NT2/D1 (cell line): Measurements from ENCODE around the gene MASTL.

Source experiments
- DNase-seq: peaks from one replicate; pipeline ENCODE4 v3.0.0-alpha.2; 2011; ENCODE audit warnings: low read depth, low spot score
- H3K27me3 ChIP-seq: 2 replicates; pipeline ENCODE4 v1.6.0; 2011; ENCODE audit warnings: mild to moderate bottlenecking; ENCODE audit not compliant: insufficient read length, insufficient read depth
- H3K36me3 ChIP-seq: 2 replicates; pipeline ENCODE4 v1.6.1; 2011; ENCODE audit warnings: mild to moderate bottlenecking, low read length, mixed read lengths; ENCODE audit not compliant: insufficient read depth, insufficient read length
- H3K4me1 ChIP-seq: 2 replicates; pipeline ENCODE4 v1.5.1; 2011; ENCODE audit not compliant: insufficient read depth, insufficient read length
- H3K4me3 ChIP-seq: 2 replicates; pipeline ENCODE4 v1.5.1; 2011; ENCODE audit warnings: low read depth; ENCODE audit not compliant: insufficient read length
- H3K9ac ChIP-seq: 2 replicates; pipeline ENCODE4 v1.6.0; 2011; ENCODE audit warnings: low read depth; ENCODE audit not compliant: insufficient read length
- H3K9me3 ChIP-seq: 2 replicates; pipeline ENCODE4 v1.5.1; 2011; ENCODE audit warnings: mild to moderate bottlenecking, low read length; ENCODE audit not compliant: insufficient read depth
- SUZ12 ChIP-seq: IDR thresholded peaks from 2 replicates; pipeline ENCODE4 v1.6.1; 2011; ENCODE audit not compliant: insufficient read length, insufficient read depth; ENCODE audit errors: extremely low read depth
- YY1 ChIP-seq: IDR thresholded peaks from 2 replicates; pipeline ENCODE4 v1.6.1; 2011; ENCODE audit not compliant: insufficient read length, insufficient read depth
- ZNF274 ChIP-seq: IDR thresholded peaks from 2 replicates; pipeline ENCODE4 v1.6.1; 2011; ENCODE audit warnings: mild to moderate bottlenecking, low read depth, low read length

MASTL gene

DNA sequence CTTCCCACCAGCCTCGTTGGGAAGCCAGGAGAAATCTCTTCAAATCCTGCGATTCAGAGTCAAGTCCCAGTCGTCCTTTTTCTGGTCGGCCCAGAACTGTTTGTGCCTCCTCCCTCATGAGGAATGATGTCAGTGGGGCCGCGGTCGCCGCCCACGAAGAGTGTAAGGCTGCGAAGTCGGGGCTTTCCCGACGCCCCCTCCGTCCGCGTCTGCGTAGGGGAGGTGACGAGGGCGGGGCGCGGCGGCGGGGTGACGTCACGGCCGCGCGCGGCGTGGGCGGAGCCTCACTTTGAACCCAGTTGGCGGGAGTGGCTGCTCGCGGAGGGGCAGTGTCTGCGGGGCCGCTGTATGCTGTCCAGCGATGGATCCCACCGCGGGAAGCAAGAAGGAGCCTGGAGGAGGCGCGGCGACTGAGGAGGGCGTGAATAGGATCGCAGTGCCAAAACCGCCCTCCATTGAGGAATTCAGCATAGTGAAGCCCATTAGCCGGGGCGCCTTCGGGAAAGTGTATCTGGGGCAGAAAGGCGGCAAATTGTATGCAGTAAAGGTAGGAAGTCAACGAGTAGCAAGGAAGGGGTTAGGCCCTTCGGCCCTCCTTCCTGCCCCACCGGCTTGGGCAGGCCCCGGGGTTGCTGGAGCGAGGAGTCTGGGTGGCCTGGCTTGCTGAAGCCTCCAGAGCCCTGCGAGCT is at the start of gene MASTL:
TSS of gene MASTL (plus strand) at position 287 of the 689 bp plus-strand sequence. CDS start at position 362, 75 bp downstream.
- peak; percentile 77 for DNase-seq
- Histone ChIP-seq H3K4me1 (no peaks in the 10 kb centered on the region), H3K9ac (peak within 1 kb of the TSS; percentile 94), H3K27me3 (no peaks in the 10 kb centered on the region), H3K9me3 (no peaks in the 10 kb centered on the region), H3K36me3 (peaks cover 39% of the 10 kb centered on the region), H3K4me3 (peak within 1 kb of the TSS; percentile 86)
- no peak for TF ChIP-seq SUZ12
- no peak for TF ChIP-seq YY1
- no peak for TF ChIP-seq ZNF274

DNA sequence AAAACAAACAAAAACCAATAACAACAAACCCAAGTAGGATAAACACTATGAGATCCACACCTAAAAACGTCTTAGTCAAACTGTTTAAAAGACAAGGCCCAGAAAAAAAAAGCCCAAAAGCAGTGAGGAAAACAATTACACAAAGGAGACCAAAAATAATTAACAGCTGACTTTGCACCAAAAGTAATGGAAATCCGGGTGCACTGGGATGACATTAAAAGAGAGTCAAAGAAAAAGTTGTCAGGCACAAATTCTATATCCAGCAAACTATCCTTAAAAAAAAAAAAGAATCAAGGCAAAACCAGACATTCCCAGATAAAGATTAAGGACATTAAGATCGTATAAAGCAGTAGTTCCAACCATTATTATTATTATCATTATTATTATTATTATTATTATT is 47.0 kb upstream of the MASTL start:
- no peak for TF ChIP-seq SUZ12
- no peak for TF ChIP-seq YY1
- peaks cover 59% of the 10 kb centered on the region for H3K36me3 ChIP-seq
- H3K4me1 ChIP-seq: peaks cover 5% of the 10 kb centered on the region
- no peaks in the 10 kb centered on the region for H3K9me3 ChIP-seq
- no peaks in the 10 kb centered on the region for H3K27me3 ChIP-seq
- H3K9ac ChIP-seq: no peak overlapping the region
- DNase-seq: no peak
- H3K4me3 ChIP-seq: no peak overlapping the region

DNA sequence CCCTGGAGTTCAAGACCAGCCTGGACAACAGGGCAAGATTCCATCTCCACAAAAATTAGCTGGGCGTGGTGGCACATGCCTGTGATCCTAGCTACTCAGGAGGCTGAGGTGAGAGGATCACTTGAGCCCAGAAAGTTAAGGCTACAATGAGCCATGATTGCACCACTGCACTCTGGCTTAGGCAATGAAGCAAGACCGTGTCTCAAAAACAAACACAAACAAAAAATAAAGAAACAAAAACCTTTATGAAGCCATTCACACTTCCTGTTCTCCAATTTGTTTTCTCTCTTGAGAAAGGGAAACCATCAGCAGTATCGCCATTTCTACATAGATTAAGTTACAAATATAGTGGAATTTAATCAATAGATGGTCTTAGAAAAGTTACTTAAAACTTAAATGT is 20.8 kb upstream of the MASTL start:
- Histone ChIP-seq H3K4me1 (no peaks in the 10 kb centered on the region), H3K4me3 (no peak overlapping the region), H3K27me3 (no peaks in the 10 kb centered on the region), H3K9me3 (no peaks in the 10 kb centered on the region), H3K36me3 (peaks cover 92% of the 10 kb centered on the region), H3K9ac (no peak overlapping the region)
- DNase-seq: no peak
- TF ChIP-seq ZNF274 (no peak), SUZ12 (no peak), YY1 (no peak)

DNA sequence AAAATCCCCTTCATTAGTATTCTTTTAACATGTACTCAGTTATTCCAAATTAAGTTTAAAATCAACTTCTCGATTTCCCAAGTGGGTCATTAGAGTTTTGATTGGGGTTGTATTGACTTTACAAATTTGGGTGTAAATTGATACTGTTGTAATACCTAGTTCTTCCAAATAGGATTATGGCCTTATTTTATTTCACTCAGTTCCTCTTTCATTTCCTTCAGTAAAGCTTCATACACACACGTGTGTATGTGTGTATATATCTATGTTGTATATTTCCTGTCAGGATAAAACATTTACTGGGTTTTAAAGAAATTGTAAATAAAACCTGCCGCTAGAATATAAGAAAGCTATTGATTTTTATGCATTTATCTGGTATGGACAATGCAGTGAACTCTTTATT is 16.9 kb upstream of the MASTL start:
- no peak for TF ChIP-seq YY1
- TF ChIP-seq ZNF274: no peak
- no peak for TF ChIP-seq SUZ12
- no peaks in the 10 kb centered on the region for H3K27me3 ChIP-seq
- H3K36me3 ChIP-seq: peaks cover 78% of the 10 kb centered on the region
- no peak for DNase-seq
- H3K9me3 ChIP-seq: no peaks in the 10 kb centered on the region
- H3K9ac ChIP-seq: no peak overlapping the region
- no peak overlapping the region for H3K4me3 ChIP-seq
- H3K4me1 ChIP-seq: no peaks in the 10 kb centered on the region

DNA sequence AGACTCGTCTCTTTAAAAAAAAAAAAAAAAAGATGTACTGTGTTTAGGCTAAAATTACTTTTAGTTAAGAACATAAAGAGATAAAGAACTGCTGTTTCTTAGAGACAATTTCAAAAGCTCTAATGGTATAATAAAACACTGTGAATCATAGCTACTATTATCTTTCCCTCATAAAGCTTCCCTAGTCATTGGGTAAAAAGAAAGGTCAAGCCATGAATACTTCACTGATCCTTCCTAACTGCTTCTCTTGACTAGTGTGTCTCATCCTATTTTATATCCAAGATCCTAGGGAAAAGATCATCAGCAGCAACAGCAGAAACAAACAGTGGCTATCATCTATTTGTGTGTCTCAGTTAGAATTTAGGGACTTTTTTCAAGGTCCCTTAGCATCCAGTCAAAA is 11.5 kb upstream of the MASTL start:
- peaks cover 2% of the 10 kb centered on the region for H3K4me1 ChIP-seq
- no peaks in the 10 kb centered on the region for H3K9me3 ChIP-seq
- no peak overlapping the region for H3K9ac ChIP-seq
- H3K4me3 ChIP-seq: no peak overlapping the region
- H3K36me3 ChIP-seq: peaks cover 76% of the 10 kb centered on the region
- no peak for DNase-seq
- TF ChIP-seq SUZ12 (no peak), ZNF274 (no peak), YY1 (no peak)
- no peaks in the 10 kb centered on the region for H3K27me3 ChIP-seq

DNA sequence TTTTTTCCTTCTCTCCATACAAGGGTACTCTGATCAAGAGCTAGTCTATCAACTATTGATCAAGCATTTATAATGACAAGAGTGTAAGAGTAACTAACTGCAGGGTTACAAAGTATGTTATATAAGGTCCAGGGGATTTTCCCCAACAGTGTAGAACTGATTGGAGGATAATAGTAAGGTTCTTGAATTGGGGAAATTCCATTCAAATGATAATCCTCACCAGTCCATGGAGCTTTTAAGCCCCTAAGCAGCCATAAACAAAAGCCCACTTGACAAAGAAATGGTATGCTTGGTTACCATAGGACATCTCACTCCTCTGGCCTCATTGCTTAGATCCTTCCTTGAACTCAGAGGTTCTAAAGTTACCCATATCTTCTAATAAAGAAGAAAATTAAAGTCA is 9.2 kb upstream of the MASTL start:
- TF ChIP-seq ZNF274 (no peak), YY1 (no peak), SUZ12 (no peak)
- H3K27me3 ChIP-seq: no peaks in the 10 kb centered on the region

DNA sequence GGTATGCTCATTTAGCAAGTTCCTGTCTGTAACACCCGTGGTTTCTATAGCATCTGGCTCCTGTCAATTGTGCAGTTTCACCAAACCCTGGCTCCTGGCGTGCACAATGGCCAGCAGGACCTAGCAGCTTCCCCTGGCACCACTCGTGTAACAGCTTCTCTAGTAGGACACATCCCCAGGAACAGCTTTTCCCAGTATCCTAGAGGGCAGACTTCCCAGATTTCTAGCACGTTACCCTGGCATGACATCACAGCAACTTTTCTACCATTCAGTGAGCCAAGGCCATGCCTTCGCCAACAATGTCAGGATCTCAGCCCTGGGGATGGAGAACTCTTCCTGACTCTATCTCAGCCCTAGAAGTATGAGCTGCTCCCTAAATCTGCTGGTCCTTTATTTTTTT is 7.5 kb upstream of the MASTL start:
- no peak for DNase-seq
- no peaks in the 10 kb centered on the region for H3K27me3 ChIP-seq
- peaks cover 2% of the 10 kb centered on the region for H3K4me1 ChIP-seq
- peaks cover 69% of the 10 kb centered on the region for H3K36me3 ChIP-seq
- no peak overlapping the region for H3K9ac ChIP-seq
- H3K9me3 ChIP-seq: no peaks in the 10 kb centered on the region
- H3K4me3 ChIP-seq: no peak overlapping the region
- no peak for TF ChIP-seq YY1
- TF ChIP-seq SUZ12: no peak
- no peak for TF ChIP-seq ZNF274

More for the DNA sequence above, 9.2 kb upstream of the MASTL start:
- H3K36me3 ChIP-seq: peaks cover 80% of the 10 kb centered on the region
- H3K4me1 ChIP-seq: peaks cover 2% of the 10 kb centered on the region
- no peak overlapping the region for H3K9ac ChIP-seq
- DNase-seq: peak; percentile 51
- H3K9me3 ChIP-seq: no peaks in the 10 kb centered on the region
- no peak overlapping the region for H3K4me3 ChIP-seq

DNA sequence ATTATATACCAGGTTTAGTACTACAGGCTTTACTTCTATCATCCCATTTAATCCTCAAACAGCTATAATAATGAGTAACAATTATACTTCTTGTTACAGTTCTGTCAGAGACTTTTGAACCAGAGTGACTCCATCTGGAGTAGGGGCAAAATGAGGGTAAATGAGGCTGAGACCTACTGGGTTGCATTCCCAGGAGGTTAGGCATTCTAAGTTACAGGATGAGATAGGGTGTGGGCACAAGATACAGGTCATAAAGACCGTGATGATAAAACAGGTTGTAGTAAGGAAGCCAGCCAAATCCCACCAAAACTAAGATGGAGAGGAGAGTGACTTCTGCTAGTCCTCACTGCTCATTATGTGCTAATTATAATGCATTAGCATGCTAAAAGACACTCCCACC is 4.9 kb upstream of the MASTL start:
- H3K27me3 ChIP-seq: no peaks in the 10 kb centered on the region
- H3K9me3 ChIP-seq: no peaks in the 10 kb centered on the region
- peaks cover 54% of the 10 kb centered on the region for H3K36me3 ChIP-seq
- H3K9ac ChIP-seq: no peak overlapping the region
- no peak overlapping the region for H3K4me3 ChIP-seq
- no peak for DNase-seq
- no peak for TF ChIP-seq ZNF274
- TF ChIP-seq SUZ12: no peak
- H3K4me1 ChIP-seq: peaks cover 2% of the 10 kb centered on the region
